Spleen (tissue), 11 donors: Measurements from ENCODE around the gene ELFN1. TPM values are rescaled to one million over a fixed set of nuclear protein-coding genes. Genes with fewer than 3 reads are reported as not detected.
A peak's percentile ranks its signal among the peaks of the same experiment; 100 is the strongest.

Experiments
- DNase-seq: peaks from one replicate; pipeline ENCODE4 v3.0.0-alpha.2; 2020
- H3K27ac ChIP-seq, 8 donors: fragments of 200-600 bp; sonication (generic) in 7 of 8; 1 replicate in 4 of 8; 2 replicates in 4 of 8; pipeline versions ENCODE4 v1.5.0 to v1.8.0; 2016 to 2021; ENCODE audit warnings: inconsistent platforms in 4 of 8, mild to moderate bottlenecking in 4 of 8, moderate library complexity in 1 of 8
- H3K27me3 ChIP-seq, 7 donors: fragments of 200-600 bp; sonication (generic) in 6 of 7; replicated peaks in 1 of 7; 1 replicate in 4 of 7; 2 replicates in 3 of 7; pipeline versions ENCODE4 v1.5.0 to v1.8.0; 2016 to 2021; ENCODE audit warnings: inconsistent platforms in 3 of 7, mild to moderate bottlenecking in 1 of 7
- H3K36me3 ChIP-seq, 6 donors: fragments of 200-600 bp; sonication (generic) in 5 of 6; 1 replicate in 4 of 6; 2 replicates in 2 of 6; pipeline versions ENCODE4 v1.5.0 to v1.8.0; 2016 to 2021; ENCODE audit warnings: inconsistent platforms in 2 of 6
- H3K4me1 ChIP-seq, 6 donors: fragments of 200-600 bp; sonication (generic) in 5 of 6; 1 replicate in 3 of 6; 2 replicates in 3 of 6; pipeline versions ENCODE4 v1.5.0 to v1.8.0; 2016 to 2021; ENCODE audit warnings: inconsistent platforms in 3 of 6
- H3K4me3 ChIP-seq, 8 donors: fragments of 200-600 bp; sonication (generic) in 7 of 8; 1 replicate in 4 of 8; 2 replicates in 4 of 8; pipeline versions ENCODE4 v1.5.0 to v1.8.0; 2016 to 2021; ENCODE audit warnings: inconsistent platforms in 4 of 8, mild to moderate bottlenecking in 4 of 8, moderate library complexity in 2 of 8
- H3K9me3 ChIP-seq, 8 donors: fragments of 200-600 bp; sonication (generic) in 7 of 8; 1 replicate in 4 of 8; 2 replicates in 4 of 8; pipeline versions ENCODE4 v1.5.0 to v1.8.0; 2016 to 2021; ENCODE audit warnings: inconsistent platforms in 4 of 8
- POLR2A ChIP-seq, 3 donors: fragments of 450-650 bp; IDR thresholded peaks; one replicate each; pipeline ENCODE4 v1.5.1; 2017; ENCODE audit warnings: antibody characterized with exemption in 3 of 3, mild to moderate bottlenecking in 1 of 3
- POLR2AphosphoS5 ChIP-seq, 3 donors: sonication (generic); formaldehyde crosslinking; IDR thresholded peaks; one replicate each; pipeline ENCODE4 v1.5.1; 2017; ENCODE audit warnings: antibody characterized with exemption in 3 of 3
- WGBS, 5 donors: extraction: QIAGEN DNeasy Blood & Tissue Kit in 3 of 5; methylation state at CpG; one replicate each; pipeline versions ENCODE4 v1.1.5 to v1.1.7; 2013 to 2018; 5-methylcytosine and 5-hydroxymethylcytosine counted together
- intact Hi-C: fragments of 100-400 bp; cut with DNase I; formaldehyde crosslinking; loops from one replicate; pipeline ENCODE4 v1.15.0; 2023; ENCODE audit warnings: low total_unique reads
- polyA plus RNA-seq, 3 donors: library from polyadenylated mRNA; stranded (reverse); fragments of 200-250 nt; gene quantifications; one replicate each; pipeline ENCODE4 v1.2.1, GENCODE V29; 2013
- total RNA-seq, 7 donors: library from RNA; depleted of rRNA in 3 of 7; stranded (reverse); fragments of >200 nt in 3 of 7; fragmentation: NEBNext Ultra II Directional in 4 of 7; extraction: Animal tissue kit (Norgen Biotek cat#: 25700) in 4 of 7; gene quantifications; one replicate each; pipeline versions ENCODE4 v1.1.0 to v1.2.1, GENCODE V29; 2016 to 2021
- TF ChIP-seq, protein P1 (sequence below), 11 experiments: fragments of 200-600 bp in 7 of 11; fragments of 450-650 bp in 4 of 11; sonication (generic) in 4 of 11; IDR thresholded peaks in 8 of 11; conservative IDR thresholded peaks in 3 of 11; 1 replicate in 7 of 11; 2 replicates in 4 of 11; pipeline versions ENCODE4 v1.4.0 to v1.8.0; 2016 to 2021; ENCODE audit warnings: antibody characterized with exemption in 11 of 11, inconsistent platforms in 4 of 11, mild to moderate bottlenecking in 1 of 11
- donor health status: healthy with polysubstance abuse.
- donor health status: DM: no; HTN: no; CAD: no; lungs with moderate emphysema.
- donor health status: DM: no; HTN: no; CAD: no.
- donor health status: Bipolar disorder and iron deficiency.
- donor health status: healthy.
- donor health status: DM: no; HTN: no; CAD: no.
- donor health status: DM: yes; HTN: yes; CAD: no.

ELFN1 gene
- total and polyA plus RNA-seq, 10 donors = 0.22 to 3.9 (median 2.4) TPM

GRCh38 chr7:1752771-1753563 is 82.9 kb downstream of the ELFN1 start:
- TF ChIP-seq POLR2A (IDR thresholded peaks at IDR 0.05) (no peak), POLR2AphosphoS5 (IDR thresholded peaks at IDR 0.05) (no peak)
- TF ChIP-seq, protein P1, sequence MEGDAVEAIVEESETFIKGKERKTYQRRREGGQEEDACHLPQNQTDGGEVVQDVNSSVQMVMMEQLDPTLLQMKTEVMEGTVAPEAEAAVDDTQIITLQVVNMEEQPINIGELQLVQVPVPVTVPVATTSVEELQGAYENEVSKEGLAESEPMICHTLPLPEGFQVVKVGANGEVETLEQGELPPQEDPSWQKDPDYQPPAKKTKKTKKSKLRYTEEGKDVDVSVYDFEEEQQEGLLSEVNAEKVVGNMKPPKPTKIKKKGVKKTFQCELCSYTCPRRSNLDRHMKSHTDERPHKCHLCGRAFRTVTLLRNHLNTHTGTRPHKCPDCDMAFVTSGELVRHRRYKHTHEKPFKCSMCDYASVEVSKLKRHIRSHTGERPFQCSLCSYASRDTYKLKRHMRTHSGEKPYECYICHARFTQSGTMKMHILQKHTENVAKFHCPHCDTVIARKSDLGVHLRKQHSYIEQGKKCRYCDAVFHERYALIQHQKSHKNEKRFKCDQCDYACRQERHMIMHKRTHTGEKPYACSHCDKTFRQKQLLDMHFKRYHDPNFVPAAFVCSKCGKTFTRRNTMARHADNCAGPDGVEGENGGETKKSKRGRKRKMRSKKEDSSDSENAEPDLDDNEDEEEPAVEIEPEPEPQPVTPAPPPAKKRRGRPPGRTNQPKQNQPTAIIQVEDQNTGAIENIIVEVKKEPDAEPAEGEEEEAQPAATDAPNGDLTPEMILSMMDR (IDR thresholded peaks at IDR 0.05 in 8 of 11, conservative IDR thresholded peaks at IDR 0.05 in 3 of 11) = no peak

GRCh38 chr7:1753564-1753867 is 83.4 kb downstream of the ELFN1 start:
- Histone ChIP-seq H3K4me1 (peaks cover 0 to 17% (median 3%) of the 10 kb centered on the region in 6 donors), H3K36me3 (no peaks in the 10 kb centered on the region), H3K27ac (no peak overlapping the region), H3K9me3 (no peaks in the 10 kb centered on the region), H3K27me3 (peaks cover 0 to 33% (median 0%) of the 10 kb centered on the region in 7 donors), H3K4me3 (no peak overlapping the region)
- TF ChIP-seq, protein P1 (IDR thresholded peaks at IDR 0.05 in 8 of 11, conservative IDR thresholded peaks at IDR 0.05 in 3 of 11) = no peak
- TF ChIP-seq POLR2A (IDR thresholded peaks at IDR 0.05) (no peak), POLR2AphosphoS5 (IDR thresholded peaks at IDR 0.05) (no peak)
- no peak for DNase-seq
- intact Hi-C loops = no loop called here
- WGBS, 5 donors = 71 to 83% (median 79%) methylated on average over 10 of the region's 10 CpGs

More at GRCh38 chr7:1752771-1753563, 82.9 kb downstream of the ELFN1 start:
- no peak overlapping the region for H3K4me3 ChIP-seq
- peak; percentile 54 for DNase-seq
- peaks cover 0 to 33% (median 0%) of the 10 kb centered on the region in 7 donors for H3K27me3 ChIP-seq
- intact Hi-C loops = no loop called here
- 63 to 72% (median 64%) methylated on average over 21 of the region's 21 CpGs for WGBS, 5 donors
- H3K36me3 ChIP-seq = no peaks in the 10 kb centered on the region
- peaks cover 0 to 17% (median 3%) of the 10 kb centered on the region in 6 donors for H3K4me1 ChIP-seq
- H3K9me3 ChIP-seq = no peaks in the 10 kb centered on the region
- no peak overlapping the region for H3K27ac ChIP-seq

- Histone ChIP-seq H3K27me3 (peaks cover 0 to 32% (median 0%) of the 10 kb centered on the region in 7 donors), H3K4me1 (peaks cover 0 to 9% (median 1%) of the 10 kb centered on the region in 6 donors), H3K27ac (no peak overlapping the region), H3K4me3 (no peak overlapping the region), H3K36me3 (no peaks in the 10 kb centered on the region), H3K9me3 (no peaks in the 10 kb centered on the region)
- WGBS, 5 donors = 67 to 73% (median 70%) methylated on average over 5 of the region's 5 CpGs
- intact Hi-C loops = no loop called here
- TF ChIP-seq, protein P1 (IDR thresholded peaks at IDR 0.05 in 8 of 11, conservative IDR thresholded peaks at IDR 0.05 in 3 of 11) = no peak
- TF ChIP-seq POLR2AphosphoS5 (IDR thresholded peaks at IDR 0.05) (no peak), POLR2A (IDR thresholded peaks at IDR 0.05) (no peak)
- DNase-seq = no peak
These were observed 84.3 kb downstream of the ELFN1 start for GRCh38 chr7:1754345-1754908.
